ENCODE results near the gene ABHD2. TPM values are rescaled to one million over a fixed set of nuclear protein-coding genes. Genes with fewer than 3 reads are reported as not detected.
A peak's percentile ranks its signal among the peaks of the same experiment; 100 is the strongest.

ABHD2 gene
- polyA plus RNA-seq, 3 donors = 30.8 to 67.1 (median 37.3) TPM

DNA sequence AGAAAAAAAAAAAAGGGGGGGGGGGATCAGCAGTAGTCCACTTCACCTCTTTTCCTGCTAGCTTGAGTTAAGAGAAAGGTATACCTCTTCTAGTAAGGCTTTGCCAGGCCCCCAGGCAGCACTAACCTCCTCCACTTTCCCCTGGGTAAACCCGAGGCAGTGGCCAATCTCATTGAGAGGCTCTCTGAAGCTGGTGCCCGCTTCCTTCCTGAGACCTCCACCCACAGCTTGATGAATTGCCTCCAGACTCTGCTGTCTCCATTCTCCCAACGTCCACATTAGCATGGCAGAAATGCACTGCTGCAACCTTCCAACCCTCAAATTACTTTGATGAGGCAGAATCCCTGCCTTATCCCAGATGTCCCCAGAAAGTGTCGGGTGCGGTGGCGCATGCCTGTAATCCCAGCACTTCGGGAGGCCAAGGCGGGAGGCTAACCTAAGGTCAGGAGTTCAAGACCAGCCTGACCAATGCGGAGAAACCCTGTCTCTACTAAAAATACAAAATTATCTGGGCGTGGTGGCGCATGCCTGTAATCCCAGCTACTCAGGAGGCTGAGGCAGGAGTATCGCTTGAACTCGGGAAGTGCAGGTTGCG is 117.8 kb downstream of the ABHD2 start:
- Mint-ChIP-seq H3K9me3 (no peaks in the 10 kb centered on the region), H3K27me3 (ENCODE audit: low read depth in 3 of 3) (peaks cover 0 to 9% (median 2%) of the 10 kb centered on the region in 3 donors), H3K4me3 (no peak overlapping the region), H3K36me3 (peaks cover 13 to 16% of the 10 kb centered on the region in 2 donors), H3K4me1 (peaks cover 6% of the 10 kb centered on the region), H3K27ac (no peak overlapping the region)
- H3K79me2 ChIP-seq (ENCODE audit: insufficient read depth, low read length) = no peaks in the 10 kb centered on the region
- no peak for DNase-seq
- no peak overlapping the region for H3K27ac ChIP-seq (ENCODE audit: low read depth in 1 of 2, low read length in 2 of 2)
- H3K27me3 ChIP-seq (ENCODE audit: control insufficient read depth in 2 of 2, insufficient read depth in 2 of 2, low read length in 2 of 2) = no peaks in the 10 kb centered on the region
- H3K4me3 ChIP-seq (replicated peaks in 1 of 3; ENCODE audit: low read depth in 2 of 3, low read length in 3 of 3) = no peak overlapping the region
- H3K4me2 ChIP-seq (replicated peaks; ENCODE audit: extremely low read depth, low read length, poor library complexity, severe bottlenecking) = no peak overlapping the region
- H2AFZ ChIP-seq (ENCODE audit: insufficient read depth, low read depth, low read length, poor library complexity, severe bottlenecking) = no peak overlapping the region
- H3K36me3 ChIP-seq (replicated peaks in 1 of 2; ENCODE audit: control insufficient read depth in 1 of 2, insufficient read depth in 2 of 2, low read length in 2 of 2) = peaks cover 2 to 10% of the 10 kb centered on the region in 2 donors
- H3K9me3 ChIP-seq (replicated peaks in 1 of 2; ENCODE audit: control insufficient read depth in 1 of 2, insufficient read depth in 1 of 2, low read length in 2 of 2) = no peaks in the 10 kb centered on the region
- intact Hi-C loops (cut with micrococcal nuclease) = loop anchor here in 1 of 2 donors (5.0 kb wide), 1 partner anchor 36 kb away; the partner anchor contains the start of gene FANCI
- H3K4me1 ChIP-seq (ENCODE audit: control insufficient read depth in 1 of 2, insufficient read depth in 2 of 2, low read length in 2 of 2) = peaks cover 3% of the 10 kb centered on the region in 2 donors
- no peaks in the 10 kb centered on the region for H4K20me1 ChIP-seq (ENCODE audit: insufficient read depth, low read length)
- no peak overlapping the region for H3K9ac ChIP-seq (ENCODE audit: insufficient read depth, low read length, poor library complexity, severe bottlenecking)
- no peak for TF ChIP-seq CTCF (IDR thresholded peaks at IDR 0.05)
- WGBS (ENCODE audit: insufficient coverage) = 62% methylated on average over 9 of the region's 14 CpGs

DNA sequence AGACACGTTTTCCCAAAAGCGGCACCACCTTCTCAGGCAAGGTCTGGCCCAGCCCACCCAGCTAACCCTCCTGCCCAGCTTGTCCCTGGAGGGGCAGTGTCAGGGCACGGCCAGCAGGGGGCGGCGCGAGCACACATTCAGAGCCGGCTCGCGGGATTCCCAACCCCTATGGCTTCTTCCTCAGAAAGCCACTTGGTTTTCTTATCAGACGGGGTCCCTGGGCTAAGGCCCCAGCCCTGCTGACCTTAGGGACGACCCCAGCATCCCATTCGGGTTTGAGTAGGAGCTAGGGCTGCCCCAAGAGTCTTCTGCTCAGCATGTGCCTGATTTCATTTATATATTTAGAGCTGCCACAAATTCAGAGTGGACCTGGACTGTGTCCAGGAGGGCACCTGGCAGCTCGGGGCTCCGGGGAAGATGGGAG is 118.7 kb downstream of the ABHD2 start:
- peaks cover 0 to 1% of the 10 kb centered on the region in 2 donors for H3K36me3 ChIP-seq (replicated peaks in 1 of 2; ENCODE audit: control insufficient read depth in 1 of 2, insufficient read depth in 2 of 2, low read length in 2 of 2)
- H3K4me1 ChIP-seq (ENCODE audit: control insufficient read depth in 1 of 2, insufficient read depth in 2 of 2, low read length in 2 of 2) = peaks cover 3% of the 10 kb centered on the region in 2 donors
- Mint-ChIP-seq H3K27me3 (ENCODE audit: low read depth in 3 of 3) (peaks cover 0 to 9% (median 2%) of the 10 kb centered on the region in 3 donors), H3K27ac (no peak overlapping the region), H3K36me3 (peaks cover 5 to 8% of the 10 kb centered on the region in 2 donors), H3K9me3 (no peaks in the 10 kb centered on the region), H3K4me1 (peaks cover 6% of the 10 kb centered on the region), H3K4me3 (no peak overlapping the region)
- no peak overlapping the region for H3K4me3 ChIP-seq (replicated peaks in 1 of 3; ENCODE audit: low read depth in 2 of 3, low read length in 3 of 3)
- peak; percentile 99 for TF ChIP-seq CTCF (IDR thresholded peaks at IDR 0.05)
- 0% methylated on average over 11 of the region's 14 CpGs for WGBS (ENCODE audit: insufficient coverage)
- no peaks in the 10 kb centered on the region for H3K9me3 ChIP-seq (replicated peaks in 1 of 2; ENCODE audit: control insufficient read depth in 1 of 2, insufficient read depth in 1 of 2, low read length in 2 of 2)
- DNase-seq = peak; percentile 34 to 70 (median 56)
- H3K27ac ChIP-seq (ENCODE audit: low read depth in 1 of 2, low read length in 2 of 2) = no peak overlapping the region
- no peak overlapping the region for H2AFZ ChIP-seq (ENCODE audit: insufficient read depth, low read depth, low read length, poor library complexity, severe bottlenecking)
- no peaks in the 10 kb centered on the region for H4K20me1 ChIP-seq (ENCODE audit: insufficient read depth, low read length)
- no peaks in the 10 kb centered on the region for H3K27me3 ChIP-seq (ENCODE audit: control insufficient read depth in 2 of 2, insufficient read depth in 2 of 2, low read length in 2 of 2)
- intact Hi-C loops (cut with micrococcal nuclease) = loop anchor here in 1 of 2 donors (5.0 kb wide), 1 partner anchor 35 kb away; the partner anchor contains the start of gene FANCI
- H3K79me2 ChIP-seq (ENCODE audit: insufficient read depth, low read length) = no peaks in the 10 kb centered on the region
- no peak overlapping the region for H3K9ac ChIP-seq (ENCODE audit: insufficient read depth, low read length, poor library complexity, severe bottlenecking)
- peak overlapping the region; percentile 11 for H3K4me2 ChIP-seq (replicated peaks; ENCODE audit: extremely low read depth, low read length, poor library complexity, severe bottlenecking)
